C4-2B (cell line): ENCODE measurements around the gene MAFG.

ENCODE experiments used
- CTCF ChIP-seq: fragments of 450-650 bp; conservative IDR thresholded peaks from 2 replicates; pipeline ENCODE4 v1.5.1; 2017; ENCODE audit warnings: mild to moderate bottlenecking
- ZFX ChIP-seq: fragments of 450-650 bp; IDR thresholded peaks from 2 replicates; pipeline ENCODE4 v1.6.1; 2017

- TF ChIP-seq CTCF (no peak), ZFX (no peak)
Observed at GRCh38 chr17:81914103-81914850, 13.3 kb downstream of the MAFG start.
